WERI-Rb-1 (cell line): ENCODE measurements around the gene MRGPRE.
"Not testable (repeated sequence)": the region's sequence is repeated elsewhere in the genome, so short reads cannot be mapped to it uniquely, and the experiment has no call there.

Experiments used
- DNase-seq: peaks from one replicate; pipeline ENCODE4 v3.0.0-alpha.2; 2020
- H3K27ac ChIP-seq: fragments of 250-450 bp; sonication (Bioruptor Pico); 2 replicates; pipeline ENCODE4 v1.5.1; 2020; ENCODE audit warnings: mild to moderate bottlenecking, moderate library complexity
- H3K27me3 ChIP-seq: fragments of 250-450 bp; sonication (Bioruptor Pico); 2 replicates; pipeline ENCODE4 v1.5.1; 2021; ENCODE audit warnings: mild to moderate bottlenecking, low read depth, moderate library complexity; ENCODE audit not compliant: insufficient read depth, severe bottlenecking
- H3K36me3 ChIP-seq: fragments of 250-450 bp; sonication (Bioruptor Pico); 2 replicates; pipeline ENCODE4 v1.5.1; 2020; ENCODE audit warnings: mild to moderate bottlenecking, moderate library complexity
- H3K4me3 ChIP-seq: 2 replicates; pipeline ENCODE4 v1.5.1; 2011; ENCODE audit warnings: low read depth, mild to moderate bottlenecking, control low read depth, low read length
- H3K9me3 ChIP-seq: fragments of 250-450 bp; sonication (Bioruptor Pico); 2 replicates; pipeline ENCODE4 v1.5.1; 2021; ENCODE audit warnings: mild to moderate bottlenecking, moderate library complexity; ENCODE audit not compliant: severe bottlenecking
- CTCF ChIP-seq: IDR thresholded peaks from 2 replicates; pipeline ENCODE4 v1.5.1; 2011; ENCODE audit warnings: low read depth, mild to moderate bottlenecking, control low read depth, inconsistent platforms, low read length

The MRGPRE gene

GRCh38 chr11:3231851-3232744 lies at the start of gene MRGPRE:
TSS of gene MRGPRE (minus strand) at chr11:3232417. CDS start at chr11:3228799, 3,618 bp downstream.
- Histone ChIP-seq H3K27ac (peak within 1 kb of the TSS; percentile 46), H3K36me3 (no peaks in the 10 kb centered on the region), H3K4me3 (no peak within 1 kb of the TSS), H3K27me3 (no peaks in the 10 kb centered on the region), H3K9me3 (no peaks in the 10 kb centered on the region)
- peak; percentile 86 for DNase-seq
- no peak for TF ChIP-seq CTCF

DNA sequence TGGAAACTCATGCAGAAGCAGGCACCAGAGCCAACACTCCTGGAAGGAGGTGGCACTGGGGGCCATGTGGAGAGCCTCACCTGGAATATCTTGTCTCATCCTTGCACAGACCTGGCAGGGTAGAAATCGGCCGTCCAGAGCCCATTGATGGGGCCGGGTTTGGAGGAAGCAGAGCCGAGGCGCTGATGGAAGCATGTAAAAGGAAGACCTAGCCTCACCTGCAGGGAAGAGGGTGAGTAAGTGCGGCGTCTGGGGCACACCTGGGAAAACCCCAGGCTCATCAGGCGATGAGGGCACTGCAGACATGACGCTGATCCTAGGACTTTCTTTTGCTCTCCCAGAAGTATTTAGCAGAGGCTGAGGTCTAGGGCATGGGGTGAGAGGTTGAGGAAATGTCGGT lies 48.9 kb upstream of the MRGPRE start:
- not testable (repeated sequence) for H3K4me3 ChIP-seq, H3K27me3 ChIP-seq, H3K9me3 ChIP-seq, H3K36me3 ChIP-seq, DNase-seq, H3K27ac ChIP-seq

- not testable (repeated sequence) for DNase-seq, H3K9me3 ChIP-seq, H3K4me3 ChIP-seq, H3K36me3 ChIP-seq, H3K27me3 ChIP-seq, H3K27ac ChIP-seq
These were observed 48.4 kb upstream of the MRGPRE start for GRCh38 chr11:3280662-3281061.

DNA sequence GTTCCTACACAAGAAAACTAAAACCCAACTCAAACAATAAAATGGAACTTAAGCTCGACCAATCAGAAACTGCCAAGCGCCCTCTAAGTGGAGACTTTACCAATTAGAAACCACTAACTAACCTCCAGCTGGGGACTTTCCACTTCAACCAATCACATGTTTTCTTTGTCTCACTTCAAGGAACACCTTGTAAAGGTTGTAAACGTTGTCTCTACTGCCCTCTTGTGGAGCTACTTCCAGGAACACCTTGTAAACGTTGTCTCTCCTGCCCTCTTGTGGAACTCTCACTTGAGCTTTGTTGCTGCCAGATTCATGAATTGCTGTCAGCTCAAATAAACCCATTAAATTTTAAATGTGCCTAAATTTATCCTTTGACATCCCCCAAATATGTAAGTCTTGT lies 46.7 kb upstream of the MRGPRE start:
- H3K9me3 ChIP-seq, H3K27me3 ChIP-seq, DNase-seq, H3K27ac ChIP-seq, H3K36me3 ChIP-seq, H3K4me3 ChIP-seq: not testable (repeated sequence)

DNA sequence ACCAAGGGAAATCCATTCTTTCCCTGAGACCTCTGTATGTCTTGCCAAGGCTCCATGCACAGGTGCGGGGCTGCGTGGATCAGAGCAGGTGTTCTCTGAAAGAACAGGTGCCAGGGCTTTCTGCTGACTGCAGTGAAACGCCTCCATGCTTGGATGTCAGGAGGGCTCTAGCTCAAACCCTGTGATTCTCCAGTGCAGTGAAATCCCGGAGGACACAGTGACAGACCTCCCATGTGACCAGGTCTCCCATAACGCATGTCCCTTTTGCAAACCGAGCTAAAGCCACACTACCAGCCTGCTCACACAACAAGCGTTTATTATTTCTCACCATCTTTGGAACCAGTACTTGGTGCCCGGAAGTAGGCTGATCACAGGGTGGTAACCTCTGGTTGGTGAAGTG lies 41.4 kb upstream of the MRGPRE start:
- not testable (repeated sequence) for H3K27me3 ChIP-seq, H3K36me3 ChIP-seq

GRCh38 chr11:3262548-3262947 lies 30.3 kb upstream of the MRGPRE start:
- H3K9me3 ChIP-seq, H3K27ac ChIP-seq, H3K36me3 ChIP-seq, H3K27me3 ChIP-seq, H3K4me3 ChIP-seq, DNase-seq: not testable (repeated sequence)

More for the DNA sequence above, 41.4 kb upstream of the MRGPRE start:
- DNase-seq, H3K27ac ChIP-seq, H3K4me3 ChIP-seq, H3K9me3 ChIP-seq: not testable (repeated sequence)

DNA sequence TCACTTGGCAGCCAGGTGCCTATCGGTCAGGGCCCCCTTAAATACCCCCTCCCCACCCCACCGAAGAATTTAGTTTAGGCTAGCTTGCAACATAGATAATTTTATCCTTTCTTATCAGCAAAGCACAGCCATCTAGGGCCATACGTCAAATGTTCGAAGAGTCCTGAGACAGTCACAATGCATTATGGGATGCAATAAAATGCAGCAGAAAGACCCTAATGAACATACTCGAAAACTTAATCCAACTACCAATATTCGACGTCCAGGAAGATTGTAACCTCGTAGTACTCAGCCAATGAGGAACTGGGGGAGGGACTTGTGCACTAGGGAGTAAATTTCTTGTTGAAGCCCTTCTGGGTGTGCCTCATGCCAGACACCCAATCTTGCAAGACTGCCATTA lies 29.6 kb upstream of the MRGPRE start:
- not testable (repeated sequence) for H3K9me3 ChIP-seq, H3K36me3 ChIP-seq, DNase-seq, H3K27me3 ChIP-seq, H3K4me3 ChIP-seq, H3K27ac ChIP-seq

DNA sequence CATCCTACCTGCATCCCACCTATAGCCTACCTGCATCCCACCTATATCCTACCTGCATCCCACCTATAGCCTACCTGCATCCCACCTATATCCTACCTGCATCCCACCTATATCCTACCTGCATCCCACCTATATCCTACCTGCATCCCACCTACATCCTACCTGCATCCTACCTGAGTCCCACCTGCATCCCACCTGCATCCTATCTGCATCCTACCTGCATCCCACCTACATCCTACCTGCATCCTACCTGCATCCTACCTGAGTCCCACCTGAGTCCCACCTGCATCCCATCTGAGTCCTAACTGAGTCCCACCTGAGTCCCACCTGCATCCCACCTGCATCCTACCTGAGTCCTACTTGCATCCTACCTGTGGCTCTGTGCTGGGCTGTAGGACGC lies 25.3 kb upstream of the MRGPRE start:
- not testable (repeated sequence) for H3K4me3 ChIP-seq, DNase-seq, H3K27me3 ChIP-seq, H3K27ac ChIP-seq, H3K9me3 ChIP-seq, H3K36me3 ChIP-seq

DNA sequence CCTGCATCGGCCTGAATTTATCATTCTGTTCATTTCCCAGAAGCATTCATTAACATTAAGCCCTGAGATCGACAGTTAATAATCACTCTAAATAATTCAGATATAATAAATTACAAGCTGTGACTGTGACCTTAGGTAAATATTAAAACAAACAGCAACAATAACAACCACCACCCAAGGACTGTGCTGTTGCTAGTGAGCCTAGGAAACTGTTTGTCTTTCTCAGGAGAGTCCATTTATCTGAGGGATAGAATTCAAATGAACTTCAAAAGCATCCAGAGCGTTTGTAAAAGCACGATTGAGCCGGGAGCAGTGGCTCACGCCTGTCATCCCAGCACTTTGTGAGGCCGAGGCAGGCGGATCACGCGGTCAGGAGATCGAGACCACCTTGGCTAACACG lies 23.0 kb upstream of the MRGPRE start:
- not testable (repeated sequence) for H3K4me3 ChIP-seq, H3K27me3 ChIP-seq, H3K27ac ChIP-seq, H3K9me3 ChIP-seq, H3K36me3 ChIP-seq, DNase-seq

- H3K36me3 ChIP-seq, H3K27ac ChIP-seq, DNase-seq, H3K4me3 ChIP-seq, H3K27me3 ChIP-seq, H3K9me3 ChIP-seq: not testable (repeated sequence)
These were observed 22.6 kb upstream of the MRGPRE start for GRCh38 chr11:3254773-3255172.
